Measurements from ENCODE around the gene NRARP.

NRARP gene

GRCh38 chr9:137269231-137269772, 32.8 kb downstream of the NRARP start:
- H3K18ac ChIP-seq (ENCODE audit: low read length), result no peak overlapping the region
- H2BK15ac ChIP-seq (replicated peaks; ENCODE audit: low read depth), result no peak overlapping the region
- H2AK5ac ChIP-seq (ENCODE audit: low read length), result no peak overlapping the region
- H3K79me2 ChIP-seq (ENCODE audit: control insufficient read depth, insufficient read depth, low read length), result no peaks in the 10 kb centered on the region
- no peak overlapping the region for H2BK5ac ChIP-seq (ENCODE audit: low read length)
- H4K5ac ChIP-seq (ENCODE audit: low read length), result no peak overlapping the region
- no peak overlapping the region for H3K4me3 ChIP-seq (ENCODE audit: low read length)
- no peak overlapping the region for H3K4me2 ChIP-seq (ENCODE audit: low read length)
- no peak overlapping the region for H4K8ac ChIP-seq (ENCODE audit: low read depth, low read length)
- H3K23ac ChIP-seq (ENCODE audit: low read length), result no peak overlapping the region
- H3K27ac ChIP-seq (ENCODE audit: low read depth, low read length), result no peak overlapping the region
- no peak overlapping the region for H3K56ac ChIP-seq (ENCODE audit: low read length)
- no peak overlapping the region for H2BK120ac ChIP-seq (ENCODE audit: low read depth, low read length)
- H3K4me1 ChIP-seq (ENCODE audit: control insufficient read depth, low read depth, low read length), result no peaks in the 10 kb centered on the region
- WGBS (ENCODE audit: extremely low coverage, insufficient coverage, low lambda C conversion rate), result no CpG with 5 or more reads among the region's 17 CpGs
- H3K36me3 ChIP-seq (ENCODE audit: control insufficient read depth, insufficient read depth, low read length), result peaks cover 8% of the 10 kb centered on the region
- H3K9ac ChIP-seq (ENCODE audit: low read length), result no peak overlapping the region
- H3K79me1 ChIP-seq (ENCODE audit: low read length), result peaks cover 5% of the 10 kb centered on the region
- no peak for DNase-seq
- H3K4ac ChIP-seq (ENCODE audit: low read depth, low read length), result no peak overlapping the region
- no peaks in the 10 kb centered on the region for H3K27me3 ChIP-seq (ENCODE audit: insufficient read depth, low read length, poor library complexity)

- H2BK120ac ChIP-seq (ENCODE audit: low read depth, low read length), result no peak overlapping the region
- H4K8ac ChIP-seq (ENCODE audit: low read depth, low read length), result no peak overlapping the region
- H3K9ac ChIP-seq (ENCODE audit: low read length), result no peak overlapping the region
- no peak overlapping the region for H3K18ac ChIP-seq (ENCODE audit: low read length)
- H3K4me2 ChIP-seq (ENCODE audit: low read length), result no peak overlapping the region
- H2BK5ac ChIP-seq (ENCODE audit: low read length), result no peak overlapping the region
- no peaks in the 10 kb centered on the region for H3K4me1 ChIP-seq (ENCODE audit: control insufficient read depth, low read depth, low read length)
- H3K79me2 ChIP-seq (ENCODE audit: control insufficient read depth, insufficient read depth, low read length), result no peaks in the 10 kb centered on the region
- WGBS (ENCODE audit: extremely low coverage, insufficient coverage, low lambda C conversion rate), result no CpG with 5 or more reads among the region's 19 CpGs
- H3K27me3 ChIP-seq (ENCODE audit: insufficient read depth, low read length, poor library complexity), result no peaks in the 10 kb centered on the region
- no peak overlapping the region for H3K56ac ChIP-seq (ENCODE audit: low read length)
- H3K79me1 ChIP-seq (ENCODE audit: low read length), result peaks cover 5% of the 10 kb centered on the region
- no peak overlapping the region for H3K23ac ChIP-seq (ENCODE audit: low read length)
- peaks cover 12% of the 10 kb centered on the region for H3K36me3 ChIP-seq (ENCODE audit: control insufficient read depth, insufficient read depth, low read length)
- H3K4ac ChIP-seq (ENCODE audit: low read depth, low read length), result no peak overlapping the region
- no peak overlapping the region for H3K4me3 ChIP-seq (ENCODE audit: low read length)
- no peak overlapping the region for H4K5ac ChIP-seq (ENCODE audit: low read length)
- no peak overlapping the region for H2BK15ac ChIP-seq (replicated peaks; ENCODE audit: low read depth)
- H3K27ac ChIP-seq (ENCODE audit: low read depth, low read length), result no peak overlapping the region
- no peak for DNase-seq
- no peak overlapping the region for H2AK5ac ChIP-seq (ENCODE audit: low read length)
Measured at GRCh38 chr9:137268538-137269201, 33.4 kb downstream of the NRARP start.

- Histone ChIP-seq H3K4me3 (ENCODE audit: low read length) (no peak overlapping the region), H3K4ac (ENCODE audit: low read depth, low read length) (no peak overlapping the region), H3K9ac (ENCODE audit: low read length) (no peak overlapping the region), H3K56ac (ENCODE audit: low read length) (no peak overlapping the region), H4K8ac (ENCODE audit: low read depth, low read length) (no peak overlapping the region), H3K4me1 (ENCODE audit: control insufficient read depth, low read depth, low read length) (no peaks in the 10 kb centered on the region), H2BK15ac (replicated peaks; ENCODE audit: low read depth) (no peak overlapping the region), H3K27ac (ENCODE audit: low read depth, low read length) (no peak overlapping the region), H2BK5ac (ENCODE audit: low read length) (no peak overlapping the region), H3K4me2 (ENCODE audit: low read length) (no peak overlapping the region), H4K5ac (ENCODE audit: low read length) (no peak overlapping the region), H3K23ac (ENCODE audit: low read length) (no peak overlapping the region), H3K18ac (ENCODE audit: low read length) (no peak overlapping the region), H3K79me1 (ENCODE audit: low read length) (peaks cover 2% of the 10 kb centered on the region), H3K79me2 (ENCODE audit: control insufficient read depth, insufficient read depth, low read length) (no peaks in the 10 kb centered on the region), H2AK5ac (ENCODE audit: low read length) (no peak overlapping the region), H2BK120ac (ENCODE audit: low read depth, low read length) (no peak overlapping the region), H3K27me3 (ENCODE audit: insufficient read depth, low read length, poor library complexity) (no peaks in the 10 kb centered on the region), H3K36me3 (ENCODE audit: control insufficient read depth, insufficient read depth, low read length) (peaks cover 12% of the 10 kb centered on the region)
- no CpG with 5 or more reads among the region's 6 CpGs for WGBS (ENCODE audit: extremely low coverage, insufficient coverage, low lambda C conversion rate)
- DNase-seq, result no peak
Measured at GRCh38 chr9:137267933-137268355, 34.1 kb downstream of the NRARP start.

GRCh38 chr9:137266585-137267453, 35.3 kb downstream of the NRARP start:
- no peak overlapping the region for H3K4me3 ChIP-seq (ENCODE audit: low read length)
- DNase-seq, result no peak
- H4K5ac ChIP-seq (ENCODE audit: low read length), result no peak overlapping the region
- no peak overlapping the region for H3K23ac ChIP-seq (ENCODE audit: low read length)
- no peak overlapping the region for H2AK5ac ChIP-seq (ENCODE audit: low read length)
- no peaks in the 10 kb centered on the region for H3K4me1 ChIP-seq (ENCODE audit: control insufficient read depth, low read depth, low read length)
- H2BK5ac ChIP-seq (ENCODE audit: low read length), result no peak overlapping the region
- WGBS (ENCODE audit: extremely low coverage, insufficient coverage, low lambda C conversion rate), result no CpG with 5 or more reads among the region's 34 CpGs
- H3K4me2 ChIP-seq (ENCODE audit: low read length), result no peak overlapping the region
- no peak overlapping the region for H3K9ac ChIP-seq (ENCODE audit: low read length)
- peaks cover 2% of the 10 kb centered on the region for H3K79me1 ChIP-seq (ENCODE audit: low read length)
- no peak overlapping the region for H3K4ac ChIP-seq (ENCODE audit: low read depth, low read length)
- H3K27me3 ChIP-seq (ENCODE audit: insufficient read depth, low read length, poor library complexity), result no peaks in the 10 kb centered on the region
- H3K18ac ChIP-seq (ENCODE audit: low read length), result no peak overlapping the region
- H2BK120ac ChIP-seq (ENCODE audit: low read depth, low read length), result no peak overlapping the region
- no peak overlapping the region for H3K56ac ChIP-seq (ENCODE audit: low read length)
- no peak overlapping the region for H4K8ac ChIP-seq (ENCODE audit: low read depth, low read length)
- H3K36me3 ChIP-seq (ENCODE audit: control insufficient read depth, insufficient read depth, low read length), result peaks cover 12% of the 10 kb centered on the region
- no peak overlapping the region for H2BK15ac ChIP-seq (replicated peaks; ENCODE audit: low read depth)
- H3K79me2 ChIP-seq (ENCODE audit: control insufficient read depth, insufficient read depth, low read length), result no peaks in the 10 kb centered on the region
- no peak overlapping the region for H3K27ac ChIP-seq (ENCODE audit: low read depth, low read length)

- Histone ChIP-seq H3K4me1 (ENCODE audit: control insufficient read depth, low read depth, low read length) (no peaks in the 10 kb centered on the region), H3K27ac (ENCODE audit: low read depth, low read length) (no peak overlapping the region), H3K79me1 (ENCODE audit: low read length) (peaks cover 2% of the 10 kb centered on the region), H2AK5ac (ENCODE audit: low read length) (no peak overlapping the region), H2BK5ac (ENCODE audit: low read length) (no peak overlapping the region), H3K4me3 (ENCODE audit: low read length) (no peak overlapping the region), H3K56ac (ENCODE audit: low read length) (no peak overlapping the region), H2BK120ac (ENCODE audit: low read depth, low read length) (no peak overlapping the region), H3K18ac (ENCODE audit: low read length) (no peak overlapping the region), H3K23ac (ENCODE audit: low read length) (no peak overlapping the region), H4K5ac (ENCODE audit: low read length) (no peak overlapping the region), H3K4me2 (ENCODE audit: low read length) (no peak overlapping the region), H4K8ac (ENCODE audit: low read depth, low read length) (no peak overlapping the region), H3K9ac (ENCODE audit: low read length) (no peak overlapping the region), H2BK15ac (replicated peaks; ENCODE audit: low read depth) (no peak overlapping the region), H3K4ac (ENCODE audit: low read depth, low read length) (no peak overlapping the region), H3K79me2 (ENCODE audit: control insufficient read depth, insufficient read depth, low read length) (no peaks in the 10 kb centered on the region), H3K27me3 (ENCODE audit: insufficient read depth, low read length, poor library complexity) (no peaks in the 10 kb centered on the region), H3K36me3 (ENCODE audit: control insufficient read depth, insufficient read depth, low read length) (peaks cover 12% of the 10 kb centered on the region)
- DNase-seq, result no peak
- WGBS (ENCODE audit: extremely low coverage, insufficient coverage, low lambda C conversion rate), result no CpG with 5 or more reads among the region's 15 CpGs
Measured at GRCh38 chr9:137266162-137266527, 35.9 kb downstream of the NRARP start.

Measured in mesendoderm (in vitro differentiated cells).